Esophagus (tissue), 2 donors: Measurements from ENCODE around the gene GLIS1. TPM values are rescaled to one million over a fixed set of nuclear protein-coding genes. Genes with fewer than 3 reads are reported as not detected.

ENCODE experiments used
- H3K27ac ChIP-seq, 2 donors: one replicate each; pipeline ENCODE4 v1.5.1; 2013; ENCODE audit warnings: low read depth in 2 of 2, mild to moderate bottlenecking in 2 of 2, inconsistent platforms in 1 of 2, low read length in 1 of 2, moderate library complexity in 1 of 2
- H3K27me3 ChIP-seq, 2 donors: one replicate each; pipeline ENCODE4 v1.6.1; 2013; ENCODE audit warnings: low read length in 2 of 2, control low read depth in 1 of 2, mild to moderate bottlenecking in 1 of 2; ENCODE audit not compliant: insufficient read depth in 2 of 2, control insufficient read depth in 1 of 2
- H3K36me3 ChIP-seq, 2 donors: one replicate each; pipeline ENCODE4 v1.6.1; 2013; ENCODE audit warnings: low read length in 1 of 2; ENCODE audit not compliant: control insufficient read depth in 2 of 2, insufficient read depth in 2 of 2
- H3K4me1 ChIP-seq, 2 donors: one replicate each; pipeline ENCODE4 v1.6.1; 2013; ENCODE audit warnings: low read length in 1 of 2; ENCODE audit not compliant: control insufficient read depth in 2 of 2, insufficient read depth in 2 of 2
- H3K4me3 ChIP-seq, 2 donors: one replicate each; pipeline ENCODE4 v1.5.1; 2013; ENCODE audit warnings: low read length in 2 of 2, mild to moderate bottlenecking in 2 of 2, low read depth in 1 of 2, moderate library complexity in 1 of 2
- H3K9me3 ChIP-seq, 2 donors: one replicate each; pipeline ENCODE4 v1.6.1; 2013; ENCODE audit warnings: mild to moderate bottlenecking in 2 of 2, low read depth in 1 of 2, low read length in 1 of 2, moderate library complexity in 1 of 2; ENCODE audit not compliant: control insufficient read depth in 2 of 2, insufficient read depth in 1 of 2
- WGBS, 2 donors: extraction: QIAGEN DNeasy Blood & Tissue Kit; methylation state at CpG; one replicate each; pipeline ENCODE4 v1.1.7; 2013; 5-methylcytosine and 5-hydroxymethylcytosine counted together
- polyA plus RNA-seq, 2 donors: library from polyadenylated mRNA; stranded (reverse); fragments of 200-250 nt; gene quantifications; one replicate each; pipeline ENCODE4 v1.2.3, GENCODE V29; 2013
- donor health status: healthy with polysubstance abuse.
- donor health status: Bipolar disorder and iron deficiency.

GLIS1 gene
- polyA plus RNA-seq, 2 donors = 0.18 TPM

DNA sequence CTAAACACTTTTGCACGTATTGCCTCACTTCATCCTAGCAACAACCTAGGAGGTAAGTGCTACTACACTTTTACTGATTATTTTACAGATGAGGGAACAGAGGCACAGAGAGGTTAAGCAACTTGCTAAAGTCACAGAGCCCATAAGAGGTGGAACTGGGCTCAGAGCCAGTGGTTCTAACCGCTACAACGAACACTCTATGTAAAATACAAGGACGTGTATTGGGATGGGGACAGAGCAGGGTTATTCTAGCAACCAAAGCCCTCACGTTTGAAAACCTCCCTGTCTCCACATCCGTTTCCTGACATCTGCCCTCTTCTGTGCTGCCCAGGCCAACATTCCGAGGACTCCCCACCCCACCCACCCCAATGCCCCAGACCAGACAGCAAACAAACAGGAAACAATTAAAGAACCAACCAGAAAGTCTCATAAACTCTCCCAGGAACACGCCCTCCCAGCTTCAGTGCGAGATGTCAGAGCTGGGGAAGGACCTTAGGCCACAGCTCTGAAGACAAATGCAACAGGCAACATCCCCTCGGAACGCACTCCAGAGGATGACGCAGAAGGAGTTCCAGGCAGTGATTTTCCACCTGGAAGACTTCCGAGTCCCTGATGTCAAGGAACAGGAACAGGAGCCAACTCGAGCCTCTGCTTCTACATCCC, 41.1 kb downstream of the GLIS1 start:
- H3K36me3 ChIP-seq = no peaks in the 10 kb centered on the region
- H3K9me3 ChIP-seq = no peaks in the 10 kb centered on the region
- no peak overlapping the region for H3K4me3 ChIP-seq
- H3K27ac ChIP-seq = no peak overlapping the region
- no peaks in the 10 kb centered on the region for H3K27me3 ChIP-seq
- WGBS, 2 donors = 46 to 55% methylated on average over 14 of the region's 14 CpGs
- H3K4me1 ChIP-seq = no peaks in the 10 kb centered on the region

DNA sequence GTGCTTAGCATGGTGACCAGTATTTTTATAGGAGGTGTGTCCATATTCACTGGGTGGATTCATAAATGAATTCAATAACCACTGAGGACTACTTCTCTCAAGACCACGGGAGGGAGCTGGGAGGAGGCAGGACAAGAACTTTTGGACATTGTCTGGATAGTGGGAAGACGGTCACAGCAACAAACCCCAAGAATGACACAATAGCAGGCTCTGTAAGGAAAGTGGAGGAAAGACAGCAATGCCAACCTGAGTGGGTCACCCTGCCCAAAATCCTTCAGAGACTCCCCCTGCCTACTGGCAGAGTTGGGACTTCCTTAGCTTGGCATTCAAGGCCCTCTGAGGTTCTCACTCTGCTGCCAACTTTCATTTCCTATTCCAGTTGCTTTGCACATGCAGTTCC, 42.0 kb downstream of the GLIS1 start:
- Histone ChIP-seq H3K9me3 (no peaks in the 10 kb centered on the region), H3K4me3 (no peak overlapping the region), H3K36me3 (no peaks in the 10 kb centered on the region), H3K4me1 (no peaks in the 10 kb centered on the region), H3K27ac (no peak overlapping the region), H3K27me3 (no peaks in the 10 kb centered on the region)
- 79 to 88% methylated on average over 2 of the region's 2 CpGs for WGBS, 2 donors

DNA sequence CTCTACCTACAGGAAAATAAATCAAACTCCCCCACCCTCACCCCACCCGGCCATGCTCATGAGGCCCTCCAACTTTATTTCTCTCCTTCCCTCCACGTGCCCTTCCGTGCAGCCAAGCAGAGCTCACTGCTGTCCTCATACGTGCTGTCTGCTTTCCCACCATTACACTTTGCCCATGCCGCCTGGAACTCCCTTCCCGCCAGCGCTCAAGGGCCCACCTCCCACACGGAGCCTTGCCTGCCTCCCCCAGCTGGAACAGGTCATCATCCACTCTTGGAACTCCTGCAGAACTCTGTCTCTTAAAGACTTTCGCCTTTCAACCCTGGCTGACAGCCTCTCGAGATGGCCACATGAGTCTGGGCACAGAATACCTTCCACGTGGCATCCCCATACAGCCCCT, 42.4 kb downstream of the GLIS1 start:
- H3K9me3 ChIP-seq = no peaks in the 10 kb centered on the region
- H3K27me3 ChIP-seq = no peaks in the 10 kb centered on the region
- WGBS, 2 donors = 87 to 90% methylated on average over 11 of the region's 11 CpGs
- H3K36me3 ChIP-seq = no peaks in the 10 kb centered on the region
- H3K4me3 ChIP-seq = no peak overlapping the region
- H3K27ac ChIP-seq = no peak overlapping the region
- H3K4me1 ChIP-seq = no peaks in the 10 kb centered on the region

DNA sequence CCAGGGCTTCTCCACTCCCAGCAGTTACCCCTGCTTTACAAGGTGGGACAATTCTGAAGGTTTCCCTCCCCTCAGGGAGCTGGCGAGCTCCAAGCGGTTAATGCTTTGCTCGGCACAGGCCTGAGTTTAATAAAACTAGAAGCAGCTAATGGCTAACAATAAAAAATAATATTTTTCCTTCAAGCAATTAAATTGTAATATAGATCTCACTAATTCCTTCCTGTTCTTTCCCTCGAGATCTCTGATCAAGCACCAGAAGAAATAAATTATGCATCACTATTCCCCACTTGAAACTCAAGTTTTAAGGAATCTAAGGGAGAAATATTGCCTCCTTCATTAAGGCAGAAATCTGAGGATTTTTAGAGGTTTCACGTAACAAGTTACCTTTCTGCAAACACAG, 42.9 kb downstream of the GLIS1 start:
- H3K27me3 ChIP-seq = no peaks in the 10 kb centered on the region
- H3K4me3 ChIP-seq = no peak overlapping the region
- H3K36me3 ChIP-seq = no peaks in the 10 kb centered on the region
- no peaks in the 10 kb centered on the region for H3K4me1 ChIP-seq
- no peak overlapping the region for H3K27ac ChIP-seq
- WGBS, 2 donors = 86 to 87% methylated on average over 5 of the region's 5 CpGs
- no peaks in the 10 kb centered on the region for H3K9me3 ChIP-seq

DNA sequence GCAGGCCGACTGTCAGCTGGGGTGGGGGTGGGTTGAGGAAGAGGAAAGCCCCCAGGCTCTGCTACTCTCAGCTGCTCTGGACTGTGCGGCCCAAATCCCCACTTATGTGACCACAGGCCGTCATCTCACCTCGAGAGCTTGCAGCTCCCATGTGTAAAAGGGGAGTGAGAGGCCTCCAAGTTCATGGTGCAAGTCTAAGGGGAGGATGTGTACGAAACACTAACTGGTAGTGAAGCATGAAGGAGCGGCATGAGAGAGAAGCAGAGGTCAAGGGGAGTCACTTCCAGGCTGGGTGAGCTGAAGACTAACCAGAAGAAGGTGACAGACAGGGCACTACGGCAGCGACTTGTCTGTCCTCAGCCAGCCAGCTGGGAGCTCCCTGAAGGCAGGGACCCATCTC, 43.8 kb downstream of the GLIS1 start:
- WGBS, 2 donors = 76 to 80% methylated on average over 8 of the region's 8 CpGs
- H3K36me3 ChIP-seq = no peaks in the 10 kb centered on the region
- H3K4me3 ChIP-seq = no peak overlapping the region
- H3K27ac ChIP-seq = no peak overlapping the region
- no peaks in the 10 kb centered on the region for H3K4me1 ChIP-seq
- no peaks in the 10 kb centered on the region for H3K9me3 ChIP-seq
- no peaks in the 10 kb centered on the region for H3K27me3 ChIP-seq

DNA sequence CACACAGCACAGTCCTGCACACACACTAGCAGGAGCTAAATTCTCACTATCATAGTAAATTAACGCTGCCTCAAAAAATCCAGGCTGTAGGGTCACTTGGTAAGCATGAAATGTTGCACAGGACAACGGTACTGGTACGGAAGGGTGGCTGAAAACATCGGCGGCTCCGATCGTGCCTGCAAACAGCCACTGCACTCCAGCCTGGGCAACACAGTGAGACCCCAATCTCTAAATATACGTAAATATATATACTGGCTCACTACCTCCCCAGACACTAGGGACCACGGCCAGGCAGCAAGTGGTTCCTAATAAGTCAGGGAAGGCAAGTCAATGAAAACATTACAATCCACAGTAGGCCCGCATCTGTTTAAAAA, 44.3 kb downstream of the GLIS1 start:
- no peak overlapping the region for H3K4me3 ChIP-seq
- WGBS, 2 donors = 92 to 95% methylated on average over 10 of the region's 10 CpGs
- H3K9me3 ChIP-seq = no peaks in the 10 kb centered on the region
- H3K27me3 ChIP-seq = no peaks in the 10 kb centered on the region
- H3K27ac ChIP-seq = no peak overlapping the region
- no peaks in the 10 kb centered on the region for H3K36me3 ChIP-seq
- no peaks in the 10 kb centered on the region for H3K4me1 ChIP-seq

DNA sequence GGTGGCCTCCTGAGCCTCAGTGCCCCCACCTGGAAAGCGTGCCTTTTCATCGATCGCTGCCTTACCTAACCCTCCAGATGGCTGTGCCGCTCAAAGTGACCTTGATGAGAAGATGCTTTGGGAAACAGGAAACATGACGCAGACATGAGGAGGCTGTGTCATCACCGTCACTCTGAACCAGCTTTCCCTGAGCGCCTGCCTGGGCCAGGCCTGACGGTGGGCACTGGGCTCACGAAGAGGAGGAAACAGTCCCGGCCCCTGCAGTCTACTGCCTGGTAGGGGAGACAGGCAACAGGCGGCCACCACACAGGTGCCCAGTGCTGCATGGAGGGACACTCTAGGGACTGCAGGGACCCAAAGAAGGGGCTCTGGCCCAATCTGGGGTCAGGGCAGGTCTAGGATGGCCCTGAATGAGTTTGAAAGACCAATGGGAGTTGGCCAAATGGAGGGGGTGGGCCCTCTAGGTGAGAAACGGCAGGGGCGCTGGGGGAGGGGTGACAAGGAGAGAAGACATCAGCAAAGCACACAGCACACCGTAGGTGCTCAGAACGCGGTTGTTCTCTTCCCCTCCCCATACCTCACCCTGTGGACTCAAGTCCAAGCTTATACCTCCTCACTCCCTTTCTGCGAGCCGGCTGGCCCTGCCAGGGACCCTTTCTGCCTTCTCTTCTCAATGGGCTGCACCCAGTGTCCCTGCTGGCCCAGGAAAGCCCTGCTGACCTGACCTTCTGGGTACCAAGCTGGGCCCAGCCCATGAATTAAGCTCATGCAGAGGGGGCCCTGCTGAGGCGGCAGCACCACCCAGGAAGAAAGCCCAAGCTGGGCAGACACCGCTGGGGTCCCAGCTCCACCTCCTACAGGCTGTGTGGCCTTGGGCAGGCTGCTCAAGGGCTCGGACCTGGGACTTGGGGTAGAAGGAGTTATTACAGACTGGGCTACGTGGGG, 44.9 kb downstream of the GLIS1 start:
- H3K4me1 ChIP-seq = no peaks in the 10 kb centered on the region
- H3K27me3 ChIP-seq = no peaks in the 10 kb centered on the region
- H3K27ac ChIP-seq = no peak overlapping the region
- H3K9me3 ChIP-seq = no peaks in the 10 kb centered on the region
- no peaks in the 10 kb centered on the region for H3K36me3 ChIP-seq
- 81 to 84% methylated on average over 22 of the region's 22 CpGs for WGBS, 2 donors
- H3K4me3 ChIP-seq = no peak overlapping the region

DNA sequence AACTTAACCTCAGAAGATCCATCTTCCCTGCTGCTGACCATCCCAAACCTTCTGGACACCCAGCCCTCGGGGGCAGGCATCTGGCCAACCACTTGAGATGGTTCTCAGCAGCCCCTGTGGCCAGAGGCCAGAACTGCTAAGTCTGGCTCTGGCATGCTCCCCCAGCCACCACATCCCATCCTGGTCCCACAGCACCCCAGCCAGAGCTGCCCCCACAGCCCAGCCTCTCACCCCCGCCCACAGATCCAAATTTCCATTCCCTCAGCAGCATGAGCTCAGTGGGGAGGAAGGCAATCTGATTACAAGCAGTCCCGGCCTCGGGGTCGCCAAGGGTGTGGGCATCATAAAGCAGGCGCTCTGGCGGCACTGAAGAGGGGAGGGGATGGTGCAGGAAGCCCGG, 45.6 kb downstream of the GLIS1 start:
- 52 to 55% methylated on average over 8 of the region's 8 CpGs for WGBS, 2 donors
- Histone ChIP-seq H3K27me3 (no peaks in the 10 kb centered on the region), H3K27ac (no peak overlapping the region), H3K36me3 (no peaks in the 10 kb centered on the region), H3K4me1 (no peaks in the 10 kb centered on the region), H3K9me3 (no peaks in the 10 kb centered on the region), H3K4me3 (no peak overlapping the region)

DNA sequence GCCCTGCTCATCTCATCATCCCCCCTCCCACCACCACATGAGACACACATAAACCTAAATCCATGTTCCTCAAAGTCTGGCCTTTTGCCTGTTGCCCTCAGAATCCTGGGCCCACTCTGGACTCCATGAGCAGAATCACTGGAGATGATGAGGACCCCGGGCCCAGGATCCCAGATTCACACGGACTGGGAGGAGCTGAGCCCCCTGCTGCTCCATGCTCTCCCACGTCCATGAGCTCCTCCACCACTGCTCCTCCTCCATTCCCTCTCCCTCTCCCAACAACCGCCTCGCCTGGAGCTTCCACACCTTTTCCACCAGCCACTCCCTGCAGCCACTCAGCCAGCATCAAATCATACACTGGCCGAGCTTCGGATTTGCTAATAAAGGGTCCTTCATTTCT, 47.6 kb downstream of the GLIS1 start:
- WGBS, 2 donors = 82 to 86% methylated on average over 7 of the region's 7 CpGs
- Histone ChIP-seq H3K36me3 (no peaks in the 10 kb centered on the region), H3K27ac (no peak overlapping the region), H3K4me1 (peaks cover 0 to under 1% of the 10 kb centered on the region in 2 donors), H3K4me3 (no peak overlapping the region), H3K27me3 (no peaks in the 10 kb centered on the region), H3K9me3 (no peaks in the 10 kb centered on the region)

DNA sequence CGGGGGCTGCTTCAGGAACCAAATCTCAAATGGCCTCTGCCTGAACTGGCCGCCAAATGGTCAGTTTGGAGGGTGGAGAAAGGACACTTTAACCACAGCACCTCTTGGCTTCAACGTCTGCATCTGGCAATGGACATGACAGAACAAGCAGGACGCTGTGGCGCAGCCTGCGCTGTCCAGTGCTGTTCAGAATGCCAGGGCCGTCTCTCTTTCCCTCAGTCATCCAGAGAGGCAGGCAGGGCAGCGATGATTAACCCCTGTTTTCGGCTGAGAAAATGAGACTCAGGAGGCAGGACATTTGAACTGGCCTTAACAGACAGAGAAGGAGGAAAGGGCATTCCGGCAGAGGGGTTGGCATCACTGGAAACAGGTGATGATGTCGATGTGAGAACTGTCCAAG, 48.6 kb downstream of the GLIS1 start:
- Histone ChIP-seq H3K9me3 (no peaks in the 10 kb centered on the region), H3K4me1 (peaks cover 0 to 2% of the 10 kb centered on the region in 2 donors), H3K36me3 (no peaks in the 10 kb centered on the region), H3K27ac (no peak overlapping the region), H3K4me3 (no peak overlapping the region), H3K27me3 (no peaks in the 10 kb centered on the region)
- 77 to 79% methylated on average over 11 of the region's 11 CpGs for WGBS, 2 donors
